ENCODE measurements around the gene KLF7.

KLF7 gene

DNA sequence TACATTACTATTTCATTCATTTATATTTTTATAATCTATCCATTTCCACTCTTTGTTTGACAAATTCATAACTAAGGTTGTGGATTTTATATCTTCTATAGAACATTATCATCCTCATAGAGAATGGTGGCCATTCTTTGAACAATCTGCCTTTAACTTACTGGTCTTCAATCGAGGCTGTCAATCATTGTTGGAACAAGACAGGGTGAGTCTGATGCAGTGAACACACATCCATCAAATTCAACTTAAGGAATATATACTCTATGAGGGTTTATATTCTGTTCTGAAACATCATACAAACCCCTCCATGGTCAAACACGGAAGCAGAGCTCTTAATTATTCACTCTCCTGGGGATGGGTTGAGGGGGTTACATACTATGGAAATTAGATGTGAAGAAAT, 28.3 kb upstream of the KLF7 start:
- Histone ChIP-seq H3K27me3 (ENCODE audit: low read length) (no peaks in the 10 kb centered on the region), H3K9ac (ENCODE audit: low read length) (no peak overlapping the region), H3K9me2 (replicated peaks; ENCODE audit: insufficient read depth, low read length) (no peaks in the 10 kb centered on the region), H3K36me3 (ENCODE audit: low read length) (no peaks in the 10 kb centered on the region), H3K4me2 (ENCODE audit: low read depth, low read length, poor library complexity, severe bottlenecking) (no peak overlapping the region), H2AFZ (ENCODE audit: low read depth, low read length, severe bottlenecking) (no peak overlapping the region), H3K27ac (ENCODE audit: low read depth, low read length) (no peak overlapping the region), H4K20me1 (ENCODE audit: low read depth, low read length) (no peaks in the 10 kb centered on the region), H3K4me3 (ENCODE audit: insufficient read depth, low read length, poor library complexity, severe bottlenecking) (no peak overlapping the region), H3F3A (ENCODE audit: insufficient read depth) (no peaks in the 10 kb centered on the region), H3K79me2 (ENCODE audit: insufficient read depth, low read length) (no peaks in the 10 kb centered on the region), H3K9me3 (ENCODE audit: insufficient read depth, low read length) (no peaks in the 10 kb centered on the region)
- no peak for TF ChIP-seq EZH2phosphoT487 (conservative IDR thresholded peaks at IDR 0.05; ENCODE audit: low read length)
- TF ChIP-seq, protein P1, sequence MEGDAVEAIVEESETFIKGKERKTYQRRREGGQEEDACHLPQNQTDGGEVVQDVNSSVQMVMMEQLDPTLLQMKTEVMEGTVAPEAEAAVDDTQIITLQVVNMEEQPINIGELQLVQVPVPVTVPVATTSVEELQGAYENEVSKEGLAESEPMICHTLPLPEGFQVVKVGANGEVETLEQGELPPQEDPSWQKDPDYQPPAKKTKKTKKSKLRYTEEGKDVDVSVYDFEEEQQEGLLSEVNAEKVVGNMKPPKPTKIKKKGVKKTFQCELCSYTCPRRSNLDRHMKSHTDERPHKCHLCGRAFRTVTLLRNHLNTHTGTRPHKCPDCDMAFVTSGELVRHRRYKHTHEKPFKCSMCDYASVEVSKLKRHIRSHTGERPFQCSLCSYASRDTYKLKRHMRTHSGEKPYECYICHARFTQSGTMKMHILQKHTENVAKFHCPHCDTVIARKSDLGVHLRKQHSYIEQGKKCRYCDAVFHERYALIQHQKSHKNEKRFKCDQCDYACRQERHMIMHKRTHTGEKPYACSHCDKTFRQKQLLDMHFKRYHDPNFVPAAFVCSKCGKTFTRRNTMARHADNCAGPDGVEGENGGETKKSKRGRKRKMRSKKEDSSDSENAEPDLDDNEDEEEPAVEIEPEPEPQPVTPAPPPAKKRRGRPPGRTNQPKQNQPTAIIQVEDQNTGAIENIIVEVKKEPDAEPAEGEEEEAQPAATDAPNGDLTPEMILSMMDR (IDR thresholded peaks at IDR 0.05; ENCODE audit: insufficient read depth, low read length, poor library complexity, severe bottlenecking), result no peak

DNA sequence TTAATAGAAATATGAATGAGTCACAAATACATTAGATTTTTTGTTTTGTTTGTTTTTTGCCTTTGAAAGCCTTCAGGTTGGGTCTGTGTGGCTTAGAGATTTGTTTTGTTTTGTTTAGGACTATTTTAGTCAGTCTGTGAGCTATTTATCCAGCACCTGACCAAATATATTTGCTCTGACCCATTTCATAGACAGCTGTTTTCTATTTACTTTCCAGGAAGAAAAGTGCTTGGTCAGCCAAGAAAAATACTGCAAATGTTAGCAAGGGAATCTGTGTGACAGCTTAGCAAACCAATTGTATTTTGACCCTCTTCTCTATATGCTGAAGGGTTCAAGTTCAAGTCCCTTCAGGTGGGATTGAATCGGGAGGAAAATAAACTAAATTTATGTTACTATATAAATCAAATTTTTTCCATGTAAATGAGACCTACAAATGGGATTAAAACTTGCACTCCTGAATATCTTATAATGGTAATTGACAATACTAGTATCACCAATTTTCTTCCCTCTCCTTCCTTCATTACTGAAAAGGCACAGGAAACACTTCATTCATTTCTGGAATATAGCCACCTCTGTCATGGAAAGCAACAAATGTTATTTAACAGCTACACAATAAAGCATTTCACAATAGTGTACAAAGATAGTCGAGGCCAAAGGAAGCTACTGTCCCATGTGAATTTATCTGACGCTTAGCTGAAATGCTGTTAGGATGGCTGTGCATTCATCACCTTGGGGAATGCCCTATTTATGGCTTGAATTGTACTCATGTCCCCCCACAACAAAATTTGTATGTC, 23.1 kb upstream of the KLF7 start:
- Histone ChIP-seq H3K79me2 (ENCODE audit: insufficient read depth, low read length) (no peaks in the 10 kb centered on the region), H2AFZ (ENCODE audit: low read depth, low read length, severe bottlenecking) (no peak overlapping the region), H3K27ac (ENCODE audit: low read depth, low read length) (no peak overlapping the region), H3K27me3 (ENCODE audit: low read length) (no peaks in the 10 kb centered on the region), H3K9me3 (ENCODE audit: insufficient read depth, low read length) (no peaks in the 10 kb centered on the region), H3F3A (ENCODE audit: insufficient read depth) (no peaks in the 10 kb centered on the region), H4K20me1 (ENCODE audit: low read depth, low read length) (no peaks in the 10 kb centered on the region), H3K9me2 (replicated peaks; ENCODE audit: insufficient read depth, low read length) (no peaks in the 10 kb centered on the region), H3K9ac (ENCODE audit: low read length) (no peak overlapping the region), H3K36me3 (ENCODE audit: low read length) (no peaks in the 10 kb centered on the region), H3K4me2 (ENCODE audit: low read depth, low read length, poor library complexity, severe bottlenecking) (no peak overlapping the region), H3K4me3 (ENCODE audit: insufficient read depth, low read length, poor library complexity, severe bottlenecking) (no peak overlapping the region)
- no peak for TF ChIP-seq EZH2phosphoT487 (conservative IDR thresholded peaks at IDR 0.05; ENCODE audit: low read length)
- TF ChIP-seq, protein P1 (IDR thresholded peaks at IDR 0.05; ENCODE audit: insufficient read depth, low read length, poor library complexity, severe bottlenecking), result no peak

DNA sequence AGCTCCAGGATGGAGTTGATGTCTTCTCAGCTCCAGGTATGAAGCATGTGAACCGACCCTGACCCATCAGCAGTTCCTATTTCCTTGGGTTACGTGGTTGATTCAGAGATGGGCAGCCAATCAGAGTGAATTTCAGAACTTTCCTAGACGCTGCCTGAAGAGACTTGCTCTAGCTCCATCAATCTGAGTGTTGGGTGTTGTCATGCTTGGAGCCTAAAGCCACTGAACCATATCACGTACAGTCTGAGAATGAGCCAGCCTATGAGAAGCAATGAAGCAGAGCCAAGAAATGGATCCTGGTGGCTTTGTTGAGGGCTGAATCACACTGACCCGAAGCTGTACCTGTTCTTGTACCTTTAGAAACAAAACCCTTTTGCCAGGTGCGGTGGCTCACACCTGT, 19.6 kb upstream of the KLF7 start:
- H3K27ac ChIP-seq (ENCODE audit: low read depth, low read length), result no peak overlapping the region
- H3K27me3 ChIP-seq (ENCODE audit: low read length), result no peaks in the 10 kb centered on the region
- no peaks in the 10 kb centered on the region for H3K79me2 ChIP-seq (ENCODE audit: insufficient read depth, low read length)
- TF ChIP-seq, protein P1 (IDR thresholded peaks at IDR 0.05; ENCODE audit: insufficient read depth, low read length, poor library complexity, severe bottlenecking), result no peak
- no peak for TF ChIP-seq EZH2phosphoT487 (conservative IDR thresholded peaks at IDR 0.05; ENCODE audit: low read length)
- H3K4me2 ChIP-seq (ENCODE audit: low read depth, low read length, poor library complexity, severe bottlenecking), result no peak overlapping the region
- H3K9me3 ChIP-seq (ENCODE audit: insufficient read depth, low read length), result no peaks in the 10 kb centered on the region
- no peak overlapping the region for H3K4me3 ChIP-seq (ENCODE audit: insufficient read depth, low read length, poor library complexity, severe bottlenecking)
- H3K9ac ChIP-seq (ENCODE audit: low read length), result no peak overlapping the region
- H3K36me3 ChIP-seq (ENCODE audit: low read length), result no peaks in the 10 kb centered on the region
- H2AFZ ChIP-seq (ENCODE audit: low read depth, low read length, severe bottlenecking), result no peak overlapping the region
- H3K9me2 ChIP-seq (replicated peaks; ENCODE audit: insufficient read depth, low read length), result no peaks in the 10 kb centered on the region
- H4K20me1 ChIP-seq (ENCODE audit: low read depth, low read length), result no peaks in the 10 kb centered on the region
- H3F3A ChIP-seq (ENCODE audit: insufficient read depth), result no peaks in the 10 kb centered on the region
